GM19372 (cell line): Measurements from ENCODE around the gene TRAPPC5.

Experiments used
- ATAC-seq: cut with Tn5 transposase; IDR thresholded peaks from one replicate; pipeline ENCODE4 v1.9.1; 2021; ENCODE audit warnings: mild to moderate bottlenecking, low read depth, moderate library complexity; ENCODE audit not compliant: unreplicated experiment

Gene TRAPPC5

DNA sequence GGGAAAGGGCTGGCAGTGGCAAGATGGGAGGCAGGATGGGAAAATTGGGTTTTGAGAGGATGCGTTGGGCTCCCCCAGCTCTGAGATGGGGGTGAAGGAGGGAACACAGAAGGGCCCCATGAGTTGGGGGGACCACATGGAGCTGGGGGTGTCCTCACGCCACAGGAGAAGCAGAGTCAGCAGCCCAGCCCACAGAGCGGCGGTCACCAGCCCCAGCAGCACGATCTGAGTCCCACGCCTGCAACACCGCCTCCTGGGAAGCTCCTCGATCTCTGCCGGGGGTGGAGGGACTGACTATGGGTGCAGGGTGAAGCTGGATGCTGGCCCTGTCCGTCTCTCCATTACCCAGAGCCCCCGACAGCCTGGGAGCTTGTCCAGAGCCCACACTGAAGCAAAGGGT, 17.9 kb downstream of the TRAPPC5 start:
- ATAC-seq = no peak

- ATAC-seq = no peak
Measured at GRCh38 chr19:7699003-7699402, 18.4 kb downstream of the TRAPPC5 start.

- ATAC-seq = no peak
Measured at GRCh38 chr19:7699417-7700401, 19.1 kb downstream of the TRAPPC5 start.

- no peak for ATAC-seq
Measured at GRCh38 chr19:7701049-7701653, 20.5 kb downstream of the TRAPPC5 start.

DNA sequence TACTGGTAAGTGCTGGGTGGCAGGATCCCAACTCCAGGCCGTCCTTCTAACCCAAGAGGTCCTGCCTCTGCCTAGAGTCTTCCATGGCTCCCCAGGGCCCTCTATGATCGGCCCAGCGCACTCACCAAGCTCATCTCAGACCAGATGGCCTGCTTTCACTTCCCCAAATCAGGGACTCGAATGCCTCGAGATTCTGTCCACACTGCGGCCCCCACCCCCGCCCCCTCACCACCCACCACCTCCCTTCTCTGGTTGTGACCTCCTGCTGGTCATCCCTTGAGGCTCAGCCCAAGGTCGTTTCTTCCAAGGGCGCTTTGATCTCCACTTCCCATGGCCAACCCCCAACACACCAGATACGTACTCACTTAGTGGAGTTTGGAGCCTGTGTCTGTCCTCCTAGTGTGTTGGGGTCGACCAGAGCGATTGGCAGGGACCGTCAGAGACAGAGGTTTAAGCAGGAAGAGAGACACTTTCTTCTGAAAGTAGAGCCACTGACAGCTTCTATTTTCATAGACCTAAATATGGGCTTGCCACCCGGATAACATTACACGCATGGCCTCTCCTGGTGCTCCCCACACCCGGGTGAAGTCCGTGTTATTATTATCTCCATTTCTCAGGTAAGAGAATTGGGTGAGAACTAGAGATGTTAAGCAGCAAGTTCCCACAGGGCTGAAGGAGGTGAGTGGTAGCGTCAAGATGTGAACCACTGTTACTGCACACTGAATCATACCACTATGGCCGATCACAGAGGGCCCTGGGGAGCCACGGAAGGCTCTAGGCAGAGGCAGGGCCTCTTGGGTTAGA, 21.2 kb downstream of the TRAPPC5 start, which contains the start of gene FCER2:
FCER2 (minus strand) TSS at position 478 of the 804 bp plus-strand sequence. CDS start 2,371 bp downstream, outside the sequence.
- ATAC-seq = peak; percentile 53

- ATAC-seq = no peak
Measured at GRCh38 chr19:7703332-7703731, 22.7 kb downstream of the TRAPPC5 start.

GRCh38 chr19:7704280-7705060, 23.8 kb downstream of the TRAPPC5 start:
- ATAC-seq = no peak

DNA sequence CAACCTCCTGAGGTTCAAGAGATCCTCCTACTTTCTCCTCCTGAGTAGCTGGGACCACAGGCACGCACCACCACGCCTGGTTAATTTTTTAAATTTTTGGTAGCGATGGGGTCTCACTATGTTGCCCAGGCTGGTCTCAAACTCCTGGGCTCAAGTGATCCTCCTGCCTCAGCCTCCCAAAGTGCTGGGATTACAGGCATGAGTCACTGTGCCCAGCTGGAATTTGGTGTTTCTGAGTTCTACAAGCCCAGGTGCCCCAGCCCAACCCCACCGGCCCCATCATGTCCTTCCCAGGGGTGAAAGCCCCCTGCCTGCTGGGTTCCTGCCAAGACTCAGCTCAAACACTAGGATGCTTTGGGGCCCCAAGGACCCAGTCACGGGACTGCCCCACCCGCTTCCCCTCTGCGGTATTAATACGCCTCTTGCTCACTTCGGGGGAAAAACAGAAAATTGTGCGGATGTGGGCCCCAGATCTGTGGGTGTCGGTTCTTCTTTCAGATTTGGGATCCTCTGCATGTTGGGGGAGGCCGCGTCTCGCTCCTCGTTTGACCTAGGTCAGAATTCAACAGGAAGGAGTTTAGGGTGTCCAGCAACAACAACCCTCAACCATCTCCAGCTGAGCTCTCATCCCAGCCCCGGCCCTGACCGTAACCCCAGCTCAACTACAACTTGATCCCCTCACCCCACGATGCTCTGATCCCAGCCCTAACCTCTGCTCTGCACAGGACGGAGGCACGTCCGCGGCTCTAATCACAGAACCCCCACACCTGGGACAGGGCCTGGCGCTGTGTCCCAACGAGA, 25.0 kb downstream of the TRAPPC5 start:
- no peak for ATAC-seq

GRCh38 chr19:7706188-7706954, 25.7 kb downstream of the TRAPPC5 start:
- ATAC-seq = no peak

DNA sequence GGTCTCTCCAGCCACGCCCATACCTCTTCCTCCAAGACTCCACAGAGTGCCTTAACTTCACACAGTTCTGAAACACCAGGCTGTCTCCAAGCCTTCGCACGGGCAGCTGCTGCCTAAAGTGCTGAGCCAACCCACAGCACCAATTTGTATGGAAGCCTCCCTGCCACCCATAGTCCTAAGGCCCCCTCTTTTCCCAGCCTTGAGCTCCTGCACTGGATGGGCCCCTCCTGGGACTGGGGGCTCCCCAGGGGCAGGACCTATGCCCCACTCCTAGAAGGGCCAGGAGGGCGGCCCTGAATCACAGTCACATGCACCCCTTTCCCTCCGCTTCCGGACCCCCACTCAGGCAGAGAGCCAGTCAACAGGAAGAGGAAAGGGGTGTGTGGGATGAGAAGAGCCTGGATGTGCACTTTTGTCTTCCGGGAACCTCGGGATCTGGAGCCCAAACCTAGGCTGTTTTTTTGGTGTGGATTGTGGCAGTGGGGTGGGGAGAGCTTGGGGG, 26.4 kb downstream of the TRAPPC5 start:
- ATAC-seq = no peak

DNA sequence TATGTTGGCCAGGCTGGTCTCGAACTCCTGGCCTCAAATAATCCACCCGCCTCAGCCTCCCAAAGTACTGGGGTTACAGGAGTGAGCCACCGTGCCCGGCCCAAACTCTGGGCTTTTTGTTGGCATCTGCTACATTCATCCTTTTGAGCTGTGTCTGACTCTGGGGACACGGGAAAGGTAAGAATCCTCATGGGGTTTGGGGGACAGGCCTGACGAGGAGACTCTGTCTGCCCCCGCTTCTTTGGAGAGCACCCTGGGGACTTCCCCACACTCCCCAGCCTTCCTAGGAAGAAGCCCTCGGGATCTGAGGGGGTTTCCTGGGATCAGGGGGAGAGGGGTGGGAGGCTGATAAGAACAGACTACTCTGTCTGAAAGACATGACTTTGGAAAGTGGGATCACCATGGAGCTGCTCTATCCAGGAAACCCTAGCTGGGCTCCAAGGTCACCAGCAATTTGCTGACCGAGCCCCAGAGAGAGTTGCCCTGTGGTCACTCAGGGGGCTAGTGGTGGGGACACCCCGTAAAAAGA, 29.4 kb downstream of the TRAPPC5 start:
- ATAC-seq = no peak

- no peak for ATAC-seq
Measured at GRCh38 chr19:7710616-7711015, 30.0 kb downstream of the TRAPPC5 start.

DNA sequence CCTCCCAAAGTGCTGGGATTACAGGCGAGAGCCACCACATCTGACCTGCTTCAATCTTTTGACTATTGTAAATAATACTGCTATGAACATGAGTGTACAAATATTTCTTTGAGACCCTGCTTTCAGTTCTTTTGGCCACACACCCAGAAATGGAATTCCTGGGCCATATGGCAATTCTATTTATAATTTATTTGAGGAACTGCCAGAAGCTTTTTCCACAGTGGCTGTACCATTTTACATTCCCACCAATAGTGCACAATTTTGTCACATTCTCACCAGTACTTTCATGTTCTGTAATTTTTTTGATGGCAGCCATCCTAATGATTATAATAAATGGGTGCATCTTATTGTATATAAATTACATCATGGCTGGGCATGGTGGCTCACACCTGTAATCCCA, 35.0 kb downstream of the TRAPPC5 start:
- no peak for ATAC-seq

DNA sequence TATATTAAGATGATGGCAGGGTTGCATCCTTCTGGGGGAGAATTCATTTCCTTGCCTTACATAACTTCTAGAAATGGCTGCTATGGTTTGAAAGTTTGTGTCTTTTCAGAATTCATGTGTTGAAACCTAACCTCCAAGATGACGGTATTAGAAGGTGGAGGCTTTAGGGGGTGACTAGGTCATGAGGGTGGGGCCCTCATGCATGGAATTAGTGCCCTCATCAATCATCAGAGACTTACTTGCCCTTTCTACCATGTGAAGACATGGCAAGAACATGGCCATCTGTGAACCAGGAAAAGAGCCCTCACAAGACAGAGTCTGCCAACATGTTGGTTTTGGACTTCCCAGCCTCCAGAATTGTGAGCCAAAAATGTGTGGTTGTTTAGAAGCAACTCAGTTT, 36.1 kb downstream of the TRAPPC5 start:
- no peak for ATAC-seq

DNA sequence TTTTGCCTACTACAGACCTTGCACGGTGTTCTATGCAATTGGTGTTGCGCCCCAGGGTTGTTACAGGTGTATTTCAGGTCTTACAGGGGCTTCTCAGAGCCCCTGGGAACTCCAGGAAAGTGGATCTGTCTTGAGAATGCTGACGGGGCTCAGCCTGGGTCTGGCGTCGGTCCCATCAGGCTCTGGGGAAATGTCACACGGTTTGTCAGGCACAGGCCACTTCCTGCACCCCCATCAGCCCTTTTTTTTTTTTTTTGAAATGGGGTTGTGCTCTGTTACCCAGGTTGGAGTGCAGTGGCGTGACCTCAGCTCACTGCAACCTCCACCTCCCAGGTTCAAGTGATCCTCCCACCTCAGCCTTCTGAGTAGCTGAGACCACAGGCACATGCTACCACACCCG, 38.0 kb downstream of the TRAPPC5 start:
- ATAC-seq = no peak

GRCh38 chr19:7720351-7720750, 39.7 kb downstream of the TRAPPC5 start:
- ATAC-seq = no peak

GRCh38 chr19:7722231-7722651, 41.6 kb downstream of the TRAPPC5 start:
- no peak for ATAC-seq

DNA sequence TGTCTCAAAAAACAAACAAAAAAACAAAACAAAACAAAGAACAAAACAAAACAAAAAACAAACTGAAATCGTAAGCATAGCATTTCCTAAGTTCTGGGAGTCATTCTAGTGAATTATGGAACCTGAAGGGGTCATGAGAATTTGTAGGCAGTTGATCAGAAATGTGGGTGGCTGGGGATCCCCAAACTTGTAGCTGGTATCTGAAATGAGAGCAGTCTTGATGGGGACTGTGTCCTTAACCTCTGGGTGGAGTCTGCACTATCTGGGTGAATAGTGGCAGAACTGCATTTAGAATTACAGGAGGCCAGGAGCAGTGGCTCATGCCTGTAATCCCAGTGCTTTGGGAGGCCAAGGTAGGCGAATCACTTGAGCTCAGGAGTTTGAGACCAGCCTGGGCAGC, 45.2 kb downstream of the TRAPPC5 start:
- ATAC-seq = no peak
